Measurements from ENCODE around the gene ICE2. TPM values are rescaled to one million over a fixed set of nuclear protein-coding genes. Genes with fewer than 3 reads are reported as not detected.

ICE2 gene
- total RNA-seq, 5 donors from 2014 or later (not counting 1 experiment from before 2014, with no cell fraction given) = 47.4 to 68.7 (median 52.4) TPM

GRCh38 chr15:60375306-60375705 is 103.6 kb downstream of the ICE2 start:
- CTCF ChIA-PET = no interaction called here

GRCh38 chr15:60374628-60375081 is 104.3 kb downstream of the ICE2 start:
- no peak for DNase-seq
- Histone ChIP-seq H3K4me1 (ENCODE audit: control insufficient read depth in 1 of 2, extremely low read depth in 1 of 2, insufficient read depth in 2 of 2, low read length in 2 of 2) (no peaks in the 10 kb centered on the region), H3K27ac (ENCODE audit: low read length) (no peak overlapping the region), H3K27me3 (replicated peaks in 1 of 2; ENCODE audit: control insufficient read depth in 2 of 2, extremely low read depth in 1 of 2, insufficient read depth in 2 of 2, low read length in 1 of 2) (no peaks in the 10 kb centered on the region), H3K4me3 (ENCODE audit: control insufficient read depth in 1 of 2, extremely low read depth in 1 of 2, low read length in 1 of 2) (no peak overlapping the region), H3K36me3 (ENCODE audit: control insufficient read depth in 2 of 2, extremely low read depth in 1 of 2, insufficient read depth in 1 of 2, low read length in 1 of 2) (peaks cover 0 to 18% of the 10 kb centered on the region in 2 donors), H3K9me3 (no peaks in the 10 kb centered on the region)
- no peaks in the 10 kb centered on the region for H3K9me3 Mint-ChIP-seq
- ChIA-PET POLR2A (no interaction called here), CTCF (no interaction called here)
- WGBS (ENCODE audit: insufficient coverage) = 84% methylated on average over 4 of the region's 7 CpGs
- ATAC-seq (replicated peaks in 1 of 4) = no peak
- H3K4me1 Mint-ChIP-seq = peaks cover 0 to 29% (median 9%) of the 10 kb centered on the region in 3 donors
- H3K27ac Mint-ChIP-seq = no peak overlapping the region
- H3K36me3 Mint-ChIP-seq = peaks cover 49% of the 10 kb centered on the region
- H3K27me3 Mint-ChIP-seq = peaks cover 0 to 3% of the 10 kb centered on the region in 2 donors
- H3K4me3 Mint-ChIP-seq = no peak overlapping the region

More at GRCh38 chr15:60375306-60375705, 103.6 kb downstream of the ICE2 start:
- no peaks in the 10 kb centered on the region for H3K9me3 ChIP-seq
- no peak overlapping the region for H3K27ac ChIP-seq (ENCODE audit: low read length)
- Mint-ChIP-seq H3K27ac (no peak overlapping the region), H3K36me3 (peaks cover 49% of the 10 kb centered on the region), H3K4me3 (no peak overlapping the region), H3K4me1 (peaks cover 0 to 24% (median 9%) of the 10 kb centered on the region in 3 donors), H3K9me3 (no peaks in the 10 kb centered on the region), H3K27me3 (peaks cover 0 to under 1% of the 10 kb centered on the region in 2 donors)
- H3K4me3 ChIP-seq (ENCODE audit: control insufficient read depth in 1 of 2, extremely low read depth in 1 of 2, low read length in 1 of 2) = no peak overlapping the region
- H3K27me3 ChIP-seq (replicated peaks in 1 of 2; ENCODE audit: control insufficient read depth in 2 of 2, extremely low read depth in 1 of 2, insufficient read depth in 2 of 2, low read length in 1 of 2) = no peaks in the 10 kb centered on the region
- POLR2A ChIA-PET = no interaction called here
- H3K36me3 ChIP-seq (ENCODE audit: control insufficient read depth in 2 of 2, extremely low read depth in 1 of 2, insufficient read depth in 1 of 2, low read length in 1 of 2) = peaks cover 0 to 21% of the 10 kb centered on the region in 2 donors
- ATAC-seq (replicated peaks in 1 of 4) (no peak), DNase-seq (no peak)
- WGBS (ENCODE audit: insufficient coverage) = 96% methylated on average over 3 of the region's 5 CpGs
- no peaks in the 10 kb centered on the region for H3K4me1 ChIP-seq (ENCODE audit: control insufficient read depth in 1 of 2, extremely low read depth in 1 of 2, insufficient read depth in 2 of 2, low read length in 2 of 2)

GRCh38 chr15:60374209-60374608 is 104.7 kb downstream of the ICE2 start:
- Mint-ChIP-seq H3K36me3 (peaks cover 46% of the 10 kb centered on the region), H3K27ac (no peak overlapping the region), H3K4me1 (peaks cover 0 to 29% (median 9%) of the 10 kb centered on the region in 3 donors), H3K27me3 (peaks cover 0 to 3% of the 10 kb centered on the region in 2 donors), H3K9me3 (no peaks in the 10 kb centered on the region), H3K4me3 (no peak overlapping the region)
- no CpG with 5 or more reads among the region's 4 CpGs for WGBS (ENCODE audit: insufficient coverage)
- DNase-seq (no peak), ATAC-seq (replicated peaks in 1 of 4) (no peak)
- Histone ChIP-seq H3K4me1 (ENCODE audit: control insufficient read depth in 1 of 2, extremely low read depth in 1 of 2, insufficient read depth in 2 of 2, low read length in 2 of 2) (no peaks in the 10 kb centered on the region), H3K9me3 (no peaks in the 10 kb centered on the region), H3K4me3 (ENCODE audit: control insufficient read depth in 1 of 2, extremely low read depth in 1 of 2, low read length in 1 of 2) (no peak overlapping the region), H3K27me3 (replicated peaks in 1 of 2; ENCODE audit: control insufficient read depth in 2 of 2, extremely low read depth in 1 of 2, insufficient read depth in 2 of 2, low read length in 1 of 2) (no peaks in the 10 kb centered on the region), H3K27ac (ENCODE audit: low read length) (no peak overlapping the region), H3K36me3 (ENCODE audit: control insufficient read depth in 2 of 2, extremely low read depth in 1 of 2, insufficient read depth in 1 of 2, low read length in 1 of 2) (peaks cover 0 to 18% of the 10 kb centered on the region in 2 donors)
- POLR2A ChIA-PET = no interaction called here
- CTCF ChIA-PET = no interaction called here

DNA sequence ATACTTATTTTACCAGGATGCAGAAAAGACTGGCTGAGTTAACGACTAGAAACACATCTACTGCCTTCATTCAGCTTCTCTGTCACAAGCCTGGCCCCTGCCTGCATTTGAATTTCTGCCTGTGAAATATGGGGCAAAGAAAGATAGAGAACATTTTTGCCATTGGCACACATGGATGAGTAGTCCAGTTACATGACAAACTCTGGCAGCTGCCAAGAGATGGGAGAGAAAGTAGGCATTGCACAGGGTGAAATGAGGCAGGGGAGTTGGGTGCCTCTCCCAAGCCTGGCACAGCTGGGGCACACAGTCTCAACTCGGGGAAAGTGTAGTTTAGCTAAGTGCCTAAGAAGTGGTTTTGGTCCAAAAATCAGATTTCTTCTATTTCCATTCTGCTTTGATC is 105.2 kb downstream of the ICE2 start:
- Mint-ChIP-seq H3K36me3 (peaks cover 46% of the 10 kb centered on the region), H3K27ac (peak overlapping the region in 1 of 2 donors; percentile 57), H3K4me1 (peaks cover 0 to 29% (median 9%) of the 10 kb centered on the region in 3 donors), H3K9me3 (no peaks in the 10 kb centered on the region), H3K4me3 (no peak overlapping the region), H3K27me3 (peaks cover 0 to 3% of the 10 kb centered on the region in 2 donors)
- no peak overlapping the region for H3K4me3 ChIP-seq (ENCODE audit: control insufficient read depth in 1 of 2, extremely low read depth in 1 of 2, low read length in 1 of 2)
- DNase-seq (no peak), ATAC-seq (replicated peaks in 1 of 4) (no peak)
- H3K36me3 ChIP-seq (ENCODE audit: control insufficient read depth in 2 of 2, extremely low read depth in 1 of 2, insufficient read depth in 1 of 2, low read length in 1 of 2) = peaks cover 0 to 18% of the 10 kb centered on the region in 2 donors
- WGBS (ENCODE audit: insufficient coverage) = no CpG with 5 or more reads among the region's 2 CpGs
- no peaks in the 10 kb centered on the region for H3K4me1 ChIP-seq (ENCODE audit: control insufficient read depth in 1 of 2, extremely low read depth in 1 of 2, insufficient read depth in 2 of 2, low read length in 2 of 2)
- H3K27me3 ChIP-seq (replicated peaks in 1 of 2; ENCODE audit: control insufficient read depth in 2 of 2, extremely low read depth in 1 of 2, insufficient read depth in 2 of 2, low read length in 1 of 2) = no peaks in the 10 kb centered on the region
- POLR2A ChIA-PET = no interaction called here
- H3K9me3 ChIP-seq = no peaks in the 10 kb centered on the region
- no peak overlapping the region for H3K27ac ChIP-seq (ENCODE audit: low read length)
- CTCF ChIA-PET = no interaction called here

GRCh38 chr15:60373327-60373726 is 105.6 kb downstream of the ICE2 start:
- ATAC-seq (replicated peaks in 1 of 4) (no peak), DNase-seq (no peak)
- Mint-ChIP-seq H3K4me3 (no peak overlapping the region), H3K27ac (no peak overlapping the region), H3K4me1 (peaks cover 0 to 29% (median 9%) of the 10 kb centered on the region in 3 donors), H3K9me3 (no peaks in the 10 kb centered on the region), H3K36me3 (peaks cover 46% of the 10 kb centered on the region), H3K27me3 (peaks cover 0 to 3% of the 10 kb centered on the region in 2 donors)
- no peak overlapping the region for H3K4me3 ChIP-seq (ENCODE audit: control insufficient read depth in 1 of 2, extremely low read depth in 1 of 2, low read length in 1 of 2)
- no peak overlapping the region for H3K27ac ChIP-seq (ENCODE audit: low read length)
- POLR2A ChIA-PET = no interaction called here
- H3K9me3 ChIP-seq = no peaks in the 10 kb centered on the region
- H3K4me1 ChIP-seq (ENCODE audit: control insufficient read depth in 1 of 2, extremely low read depth in 1 of 2, insufficient read depth in 2 of 2, low read length in 2 of 2) = no peaks in the 10 kb centered on the region
- H3K27me3 ChIP-seq (replicated peaks in 1 of 2; ENCODE audit: control insufficient read depth in 2 of 2, extremely low read depth in 1 of 2, insufficient read depth in 2 of 2, low read length in 1 of 2) = no peaks in the 10 kb centered on the region
- 100% methylated on average over 3 of the region's 3 CpGs for WGBS (ENCODE audit: insufficient coverage)
- CTCF ChIA-PET = interaction anchor here in 1 of 2 donors (0.6 kb wide), 1 partner anchor 660 kb away, joined by 5 read pairs; no protein-coding TSS in a partner anchor
- H3K36me3 ChIP-seq (ENCODE audit: control insufficient read depth in 2 of 2, extremely low read depth in 1 of 2, insufficient read depth in 1 of 2, low read length in 1 of 2) = peaks cover 0 to 18% of the 10 kb centered on the region in 2 donors

GRCh38 chr15:60372756-60373155 is 106.2 kb downstream of the ICE2 start:
- peaks cover 0 to 18% of the 10 kb centered on the region in 2 donors for H3K36me3 ChIP-seq (ENCODE audit: control insufficient read depth in 2 of 2, extremely low read depth in 1 of 2, insufficient read depth in 1 of 2, low read length in 1 of 2)
- Mint-ChIP-seq H3K27ac (no peak overlapping the region), H3K4me1 (peaks cover 0 to 29% (median 9%) of the 10 kb centered on the region in 3 donors), H3K9me3 (no peaks in the 10 kb centered on the region), H3K4me3 (no peak overlapping the region), H3K36me3 (peaks cover 46% of the 10 kb centered on the region), H3K27me3 (peaks cover 0 to 3% of the 10 kb centered on the region in 2 donors)
- no peaks in the 10 kb centered on the region for H3K4me1 ChIP-seq (ENCODE audit: control insufficient read depth in 1 of 2, extremely low read depth in 1 of 2, insufficient read depth in 2 of 2, low read length in 2 of 2)
- ATAC-seq (replicated peaks in 1 of 4) (no peak), DNase-seq (no peak)
- ChIA-PET POLR2A (interaction anchor here in 1 of 2 donors (0.6 kb wide), 2 partner anchors 411 to 1675 kb away, joined by 4 to 6 read pairs; no protein-coding TSS in a partner anchor), CTCF (interaction anchor here in 1 of 2 donors (0.6 kb wide), 1 partner anchor 659 kb away, joined by 5 read pairs; no protein-coding TSS in a partner anchor)
- H3K27ac ChIP-seq (ENCODE audit: low read length) = no peak overlapping the region
- H3K4me3 ChIP-seq (ENCODE audit: control insufficient read depth in 1 of 2, extremely low read depth in 1 of 2, low read length in 1 of 2) = no peak overlapping the region
- no CpG with 5 or more reads among the region's 1 CpG for WGBS (ENCODE audit: insufficient coverage)
- no peaks in the 10 kb centered on the region for H3K9me3 ChIP-seq
- no peaks in the 10 kb centered on the region for H3K27me3 ChIP-seq (replicated peaks in 1 of 2; ENCODE audit: control insufficient read depth in 2 of 2, extremely low read depth in 1 of 2, insufficient read depth in 2 of 2, low read length in 1 of 2)

Measured in T-cell (primary cell).